ENCODE results near the gene MORN1.

The MORN1 gene

GRCh38 chr1:2351723-2352122 is 39.6 kb downstream of the MORN1 start:
- Mint-ChIP-seq H3K9me3 (no peaks in the 10 kb centered on the region), H3K4me1 (ENCODE audit: low read depth) (no peaks in the 10 kb centered on the region), H3K36me3 (ENCODE audit: low read depth) (no peaks in the 10 kb centered on the region), H3K27ac (no peak overlapping the region), H3K4me3 (no peak overlapping the region), H3K27me3 (ENCODE audit: low read depth) (no peaks in the 10 kb centered on the region)

- Mint-ChIP-seq H3K27ac (no peak overlapping the region), H3K4me3 (no peak overlapping the region), H3K4me1 (ENCODE audit: low read depth) (no peaks in the 10 kb centered on the region)
Observed at GRCh38 chr1:2350911-2351655, 40.3 kb downstream of the MORN1 start.

GRCh38 chr1:2350501-2350900 is 40.9 kb downstream of the MORN1 start:
- H3K27ac Mint-ChIP-seq = no peak overlapping the region
- H3K4me3 Mint-ChIP-seq = no peak overlapping the region
- H3K9me3 Mint-ChIP-seq = no peaks in the 10 kb centered on the region
- H3K36me3 Mint-ChIP-seq (ENCODE audit: low read depth) = no peaks in the 10 kb centered on the region
- H3K27me3 Mint-ChIP-seq (ENCODE audit: low read depth) = no peaks in the 10 kb centered on the region
- H3K4me1 Mint-ChIP-seq (ENCODE audit: low read depth) = no peaks in the 10 kb centered on the region

More at GRCh38 chr1:2350911-2351655, 40.3 kb downstream of the MORN1 start:
- H3K27me3 Mint-ChIP-seq (ENCODE audit: low read depth) = no peaks in the 10 kb centered on the region
- no peaks in the 10 kb centered on the region for H3K36me3 Mint-ChIP-seq (ENCODE audit: low read depth)
- H3K9me3 Mint-ChIP-seq = no peaks in the 10 kb centered on the region

GRCh38 chr1:2349806-2350205 is 41.5 kb downstream of the MORN1 start:
- Mint-ChIP-seq H3K9me3 (no peaks in the 10 kb centered on the region), H3K4me3 (no peak overlapping the region), H3K36me3 (ENCODE audit: low read depth) (no peaks in the 10 kb centered on the region), H3K27ac (no peak overlapping the region), H3K4me1 (ENCODE audit: low read depth) (no peaks in the 10 kb centered on the region), H3K27me3 (ENCODE audit: low read depth) (no peaks in the 10 kb centered on the region)

- H3K9me3 Mint-ChIP-seq = no peaks in the 10 kb centered on the region
- no peak overlapping the region for H3K27ac Mint-ChIP-seq
- no peak overlapping the region for H3K4me3 Mint-ChIP-seq
- no peaks in the 10 kb centered on the region for H3K27me3 Mint-ChIP-seq (ENCODE audit: low read depth)
- no peaks in the 10 kb centered on the region for H3K4me1 Mint-ChIP-seq (ENCODE audit: low read depth)
- H3K36me3 Mint-ChIP-seq (ENCODE audit: low read depth) = no peaks in the 10 kb centered on the region
Observed at GRCh38 chr1:2348346-2349325, 42.7 kb downstream of the MORN1 start.

- H3K36me3 Mint-ChIP-seq (ENCODE audit: low read depth) = no peaks in the 10 kb centered on the region
- no peak overlapping the region for H3K4me3 Mint-ChIP-seq
- no peaks in the 10 kb centered on the region for H3K27me3 Mint-ChIP-seq (ENCODE audit: low read depth)
- no peak overlapping the region for H3K27ac Mint-ChIP-seq
- H3K4me1 Mint-ChIP-seq (ENCODE audit: low read depth) = no peaks in the 10 kb centered on the region
- no peaks in the 10 kb centered on the region for H3K9me3 Mint-ChIP-seq
Observed at GRCh38 chr1:2347896-2348295, 43.5 kb downstream of the MORN1 start.

- H3K4me3 Mint-ChIP-seq = no peak overlapping the region
- no peaks in the 10 kb centered on the region for H3K36me3 Mint-ChIP-seq (ENCODE audit: low read depth)
- no peaks in the 10 kb centered on the region for H3K4me1 Mint-ChIP-seq (ENCODE audit: low read depth)
- no peak overlapping the region for H3K27ac Mint-ChIP-seq
- no peaks in the 10 kb centered on the region for H3K9me3 Mint-ChIP-seq
- no peaks in the 10 kb centered on the region for H3K27me3 Mint-ChIP-seq (ENCODE audit: low read depth)
Observed at GRCh38 chr1:2347409-2347785, 44.0 kb downstream of the MORN1 start.

- no peaks in the 10 kb centered on the region for H3K4me1 Mint-ChIP-seq (ENCODE audit: low read depth)
- no peaks in the 10 kb centered on the region for H3K36me3 Mint-ChIP-seq (ENCODE audit: low read depth)
- no peak overlapping the region for H3K4me3 Mint-ChIP-seq
- H3K9me3 Mint-ChIP-seq = no peaks in the 10 kb centered on the region
- H3K27me3 Mint-ChIP-seq (ENCODE audit: low read depth) = no peaks in the 10 kb centered on the region
- no peak overlapping the region for H3K27ac Mint-ChIP-seq
Observed at GRCh38 chr1:2346691-2347408, 44.5 kb downstream of the MORN1 start.

GRCh38 chr1:2345297-2346075 is 45.9 kb downstream of the MORN1 start:
- H3K4me1 Mint-ChIP-seq (ENCODE audit: low read depth) = no peaks in the 10 kb centered on the region
- H3K9me3 Mint-ChIP-seq = no peaks in the 10 kb centered on the region
- H3K27ac Mint-ChIP-seq = no peak overlapping the region
- H3K27me3 Mint-ChIP-seq (ENCODE audit: low read depth) = no peaks in the 10 kb centered on the region
- no peaks in the 10 kb centered on the region for H3K36me3 Mint-ChIP-seq (ENCODE audit: low read depth)
- H3K4me3 Mint-ChIP-seq = no peak overlapping the region

- no peaks in the 10 kb centered on the region for H3K27me3 Mint-ChIP-seq (ENCODE audit: low read depth)
- H3K9me3 Mint-ChIP-seq = no peaks in the 10 kb centered on the region
- H3K27ac Mint-ChIP-seq = no peak overlapping the region
- H3K36me3 Mint-ChIP-seq (ENCODE audit: low read depth) = no peaks in the 10 kb centered on the region
- H3K4me1 Mint-ChIP-seq (ENCODE audit: low read depth) = no peaks in the 10 kb centered on the region
- H3K4me3 Mint-ChIP-seq = no peak overlapping the region
Observed at GRCh38 chr1:2344744-2345296, 46.5 kb downstream of the MORN1 start.

GRCh38 chr1:2344121-2344681 is 47.2 kb downstream of the MORN1 start:
- no peak overlapping the region for H3K4me3 Mint-ChIP-seq
- H3K27ac Mint-ChIP-seq = no peak overlapping the region
- H3K9me3 Mint-ChIP-seq = no peaks in the 10 kb centered on the region
- H3K4me1 Mint-ChIP-seq (ENCODE audit: low read depth) = no peaks in the 10 kb centered on the region
- no peaks in the 10 kb centered on the region for H3K27me3 Mint-ChIP-seq (ENCODE audit: low read depth)
- H3K36me3 Mint-ChIP-seq (ENCODE audit: low read depth) = no peaks in the 10 kb centered on the region

GRCh38 chr1:2343023-2343935 is 48.1 kb downstream of the MORN1 start:
- no peaks in the 10 kb centered on the region for H3K27me3 Mint-ChIP-seq (ENCODE audit: low read depth)
- no peaks in the 10 kb centered on the region for H3K36me3 Mint-ChIP-seq (ENCODE audit: low read depth)
- no peak overlapping the region for H3K27ac Mint-ChIP-seq
- no peaks in the 10 kb centered on the region for H3K4me1 Mint-ChIP-seq (ENCODE audit: low read depth)
- no peaks in the 10 kb centered on the region for H3K9me3 Mint-ChIP-seq
- H3K4me3 Mint-ChIP-seq = no peak overlapping the region

Measured in T-helper 1 cell treated with Interleukin-12 subunit alpha and Interleukin-12 subunit beta and Interleukin-4 antibody, amounts not matched to agents 30 μg/mL and 1 μg/mL, for 36 hours (primary cell).